Osteoblast (primary cell): Measurements from ENCODE around the gene THAP11. TPM values are rescaled to one million over a fixed set of nuclear protein-coding genes. Genes with fewer than 3 reads are reported as not detected.

Experiments
- DNase-seq: peaks from one replicate; pipeline ENCODE4 v3.0.0; 2011; ENCODE audit warnings: low spot score, mixed read lengths; ENCODE audit not compliant: insufficient read length; ENCODE audit errors: missing footprints
- H2AFZ ChIP-seq: 2 replicates; pipeline ENCODE4 v1.6.0; 2011; ENCODE audit warnings: mild to moderate bottlenecking, low read length
- H3K27ac ChIP-seq: 2 replicates; pipeline ENCODE4 v1.5.1; 2011; ENCODE audit warnings: mild to moderate bottlenecking, low read depth, low read length, moderate library complexity
- H3K27me3 ChIP-seq: 2 replicates; pipeline ENCODE4 v1.6.0; 2012; ENCODE audit warnings: mild to moderate bottlenecking, control low read depth, inconsistent platforms, low read length, moderate library complexity; ENCODE audit not compliant: insufficient read depth
- H3K36me3 ChIP-seq: 2 replicates; pipeline ENCODE4 v1.5.1; 2011; ENCODE audit warnings: mild to moderate bottlenecking, low read length, control low read depth, moderate library complexity; ENCODE audit not compliant: insufficient read depth
- H3K4me1 ChIP-seq: 2 replicates; pipeline ENCODE4 v1.5.1; 2011; ENCODE audit warnings: mild to moderate bottlenecking, low read length, control low read depth, moderate library complexity; ENCODE audit not compliant: insufficient read depth
- H3K4me2 ChIP-seq: 2 replicates; pipeline ENCODE4 v1.6.0; 2011; ENCODE audit warnings: mild to moderate bottlenecking, low read length; ENCODE audit not compliant: insufficient read depth
- H3K4me3 ChIP-seq: fragments of 200-600 bp; sonication (generic); 3 replicates; pipeline ENCODE4 v1.5.1; 2012; ENCODE audit warnings: mild to moderate bottlenecking, low read length, inconsistent platforms; ENCODE audit not compliant: insufficient read depth
- H3K79me2 ChIP-seq: 2 replicates; pipeline ENCODE4 v1.6.0; 2012; ENCODE audit warnings: mild to moderate bottlenecking, low read length, control low read depth, inconsistent platforms; ENCODE audit not compliant: insufficient read depth
- H3K9me3 ChIP-seq: 2 replicates; pipeline ENCODE4 v1.5.1; 2011; ENCODE audit warnings: low read depth, low read length, control low read depth
- H4K20me1 ChIP-seq: 2 replicates; pipeline ENCODE4 v1.6.0; 2012; ENCODE audit warnings: mild to moderate bottlenecking, low read length, control low read depth; ENCODE audit not compliant: insufficient read depth
- total RNA-seq: library from RNA; depleted of rRNA; stranded (reverse); fragments of >200 nt; gene quantifications from 2 replicates; pipeline ENCODE4 v1.2.3, GENCODE V29; 2012
- TF ChIP-seq, protein P1 (sequence below): IDR thresholded peaks from 2 replicates; pipeline ENCODE4 v1.5.1; 2011; ENCODE audit warnings: mild to moderate bottlenecking, low read depth, low read length, moderate library complexity; ENCODE audit errors: extremely low read depth

Gene THAP11
- total RNA-seq, 1 donor = 25.7 TPM

DNA sequence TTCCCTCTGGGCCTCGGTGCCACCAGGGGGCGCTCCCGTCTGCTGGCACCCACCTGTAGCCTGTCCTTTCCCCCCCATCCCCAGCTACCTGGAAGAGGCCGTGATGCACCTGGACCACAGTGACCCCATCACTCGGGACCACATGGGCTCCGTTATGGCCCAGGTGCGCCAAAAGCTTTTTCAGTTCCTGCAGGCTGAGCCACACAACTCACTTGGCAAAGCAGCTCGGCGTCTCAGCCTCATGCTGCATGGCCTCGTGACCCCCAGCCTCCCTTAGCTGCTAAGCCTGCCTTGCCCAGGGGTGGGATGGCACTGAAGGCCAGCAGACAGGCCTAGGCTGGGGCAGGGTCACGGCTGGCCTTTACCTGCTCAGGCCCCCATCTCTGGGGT lies 41.7 kb downstream of the THAP11 start:
- peak; percentile 99 for DNase-seq
- peaks cover 30% of the 10 kb centered on the region for H4K20me1 ChIP-seq
- H3K9me3 ChIP-seq = no peaks in the 10 kb centered on the region
- H3K27me3 ChIP-seq = no peaks in the 10 kb centered on the region
- TF ChIP-seq, protein P1, sequence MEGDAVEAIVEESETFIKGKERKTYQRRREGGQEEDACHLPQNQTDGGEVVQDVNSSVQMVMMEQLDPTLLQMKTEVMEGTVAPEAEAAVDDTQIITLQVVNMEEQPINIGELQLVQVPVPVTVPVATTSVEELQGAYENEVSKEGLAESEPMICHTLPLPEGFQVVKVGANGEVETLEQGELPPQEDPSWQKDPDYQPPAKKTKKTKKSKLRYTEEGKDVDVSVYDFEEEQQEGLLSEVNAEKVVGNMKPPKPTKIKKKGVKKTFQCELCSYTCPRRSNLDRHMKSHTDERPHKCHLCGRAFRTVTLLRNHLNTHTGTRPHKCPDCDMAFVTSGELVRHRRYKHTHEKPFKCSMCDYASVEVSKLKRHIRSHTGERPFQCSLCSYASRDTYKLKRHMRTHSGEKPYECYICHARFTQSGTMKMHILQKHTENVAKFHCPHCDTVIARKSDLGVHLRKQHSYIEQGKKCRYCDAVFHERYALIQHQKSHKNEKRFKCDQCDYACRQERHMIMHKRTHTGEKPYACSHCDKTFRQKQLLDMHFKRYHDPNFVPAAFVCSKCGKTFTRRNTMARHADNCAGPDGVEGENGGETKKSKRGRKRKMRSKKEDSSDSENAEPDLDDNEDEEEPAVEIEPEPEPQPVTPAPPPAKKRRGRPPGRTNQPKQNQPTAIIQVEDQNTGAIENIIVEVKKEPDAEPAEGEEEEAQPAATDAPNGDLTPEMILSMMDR = peak; percentile 84
- H3K4me3 ChIP-seq = no peak overlapping the region
- H3K79me2 ChIP-seq = no peaks in the 10 kb centered on the region
- H3K4me2 ChIP-seq = no peak overlapping the region
- H3K36me3 ChIP-seq = peaks cover 54% of the 10 kb centered on the region
- H3K4me1 ChIP-seq = peaks cover 8% of the 10 kb centered on the region
- H3K27ac ChIP-seq = no peak overlapping the region
- H2AFZ ChIP-seq = no peak overlapping the region

DNA sequence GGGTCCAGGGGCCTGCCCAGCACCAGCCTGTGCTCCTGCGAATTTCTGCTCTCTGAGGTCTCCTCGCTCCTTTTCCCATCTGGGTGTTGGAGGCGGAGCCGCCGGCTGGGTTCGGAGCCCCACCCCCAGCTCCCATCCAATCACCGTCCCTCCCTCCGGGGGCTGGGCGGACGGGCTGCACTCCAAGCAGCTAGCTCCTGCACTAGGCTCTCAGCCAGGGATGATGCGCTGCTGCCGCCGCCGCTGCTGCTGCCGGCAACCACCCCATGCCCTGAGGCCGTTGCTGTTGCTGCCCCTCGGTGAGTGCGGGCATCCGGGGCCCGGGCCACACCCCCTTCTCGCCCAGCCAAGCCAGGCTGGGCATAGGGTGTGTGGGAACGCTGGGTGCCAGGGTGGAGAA lies 42.6 kb downstream of the THAP11 start, which contains the start of gene NRN1L:
TSS of gene NRN1L (plus strand) at position 202 of the 400 bp plus-strand sequence. CDS start at position 221, 19 bp downstream.
- peaks cover 45% of the 10 kb centered on the region for H3K36me3 ChIP-seq
- no peak within 1 kb of the TSS for H3K4me3 ChIP-seq
- peak within 1 kb of the TSS; percentile 36 for H3K4me2 ChIP-seq

DNA sequence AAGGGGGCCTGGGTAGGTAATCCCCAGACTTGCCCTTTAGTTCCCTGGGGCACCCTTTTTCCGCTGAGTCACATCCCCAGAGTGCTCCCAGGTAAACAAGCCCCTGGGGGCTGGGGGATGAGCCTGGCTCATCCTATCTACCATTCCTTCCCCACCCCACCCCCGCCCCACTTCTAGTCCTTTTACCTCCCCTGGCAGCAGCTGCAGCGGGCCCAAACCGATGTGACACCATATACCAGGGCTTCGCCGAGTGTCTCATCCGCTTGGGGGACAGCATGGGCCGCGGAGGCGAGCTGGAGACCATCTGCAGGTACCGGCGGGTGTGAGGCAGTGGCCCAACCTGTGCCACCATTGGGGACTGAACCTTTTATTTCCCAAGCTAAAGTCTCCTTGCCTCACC lies 43.4 kb downstream of the THAP11 start:
- H2AFZ ChIP-seq = no peak overlapping the region
- DNase-seq = peak; percentile 46

More for the DNA sequence above, 42.6 kb downstream of the THAP11 start, which contains the start of gene NRN1L:
- peak; percentile 99 for DNase-seq
- Histone ChIP-seq H3K79me2 (no peaks in the 10 kb centered on the region), H3K27ac (peak within 1 kb of the TSS; percentile 28), H3K9me3 (no peaks in the 10 kb centered on the region), H3K4me1 (peaks cover 8% of the 10 kb centered on the region), H2AFZ (no peak within 1 kb of the TSS), H4K20me1 (peaks cover 28% of the 10 kb centered on the region), H3K27me3 (no peaks in the 10 kb centered on the region)
- TF ChIP-seq, protein P1 = no peak

DNA sequence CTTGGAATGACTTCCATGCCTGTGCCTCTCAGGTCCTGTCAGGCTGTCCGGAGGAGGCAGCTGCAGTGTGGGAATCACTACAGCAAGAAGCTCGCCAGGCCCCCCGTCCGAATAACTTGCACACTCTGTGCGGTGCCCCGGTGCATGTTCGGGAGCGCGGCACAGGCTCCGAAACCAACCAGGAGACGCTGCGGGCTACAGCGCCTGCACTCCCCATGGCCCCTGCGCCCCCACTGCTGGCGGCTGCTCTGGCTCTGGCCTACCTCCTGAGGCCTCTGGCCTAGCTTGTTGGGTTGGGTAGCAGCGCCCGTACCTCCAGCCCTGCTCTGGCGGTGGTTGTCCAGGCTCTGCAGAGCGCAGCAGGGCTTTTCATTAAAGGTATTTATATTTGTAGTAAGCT lies 43.9 kb downstream of the THAP11 start:
- DNase-seq = peak; percentile 37
- H3K27me3 ChIP-seq = no peaks in the 10 kb centered on the region
- H3K4me3 ChIP-seq = no peak overlapping the region
- no peak overlapping the region for H2AFZ ChIP-seq
- no peak overlapping the region for H3K27ac ChIP-seq
- H3K4me1 ChIP-seq = peaks cover 8% of the 10 kb centered on the region
- TF ChIP-seq, protein P1 = no peak
- H3K4me2 ChIP-seq = no peak overlapping the region
- no peaks in the 10 kb centered on the region for H3K79me2 ChIP-seq
- H3K9me3 ChIP-seq = no peaks in the 10 kb centered on the region
- peaks cover 32% of the 10 kb centered on the region for H3K36me3 ChIP-seq
- H4K20me1 ChIP-seq = peaks cover 25% of the 10 kb centered on the region

More for the DNA sequence above, 43.4 kb downstream of the THAP11 start:
- no peaks in the 10 kb centered on the region for H3K79me2 ChIP-seq
- H3K4me2 ChIP-seq = no peak overlapping the region
- peaks cover 37% of the 10 kb centered on the region for H3K36me3 ChIP-seq
- no peaks in the 10 kb centered on the region for H3K9me3 ChIP-seq
- H3K27me3 ChIP-seq = no peaks in the 10 kb centered on the region
- peaks cover 25% of the 10 kb centered on the region for H4K20me1 ChIP-seq
- H3K4me3 ChIP-seq = no peak overlapping the region
- TF ChIP-seq, protein P1 = no peak
- H3K27ac ChIP-seq = no peak overlapping the region
- H3K4me1 ChIP-seq = peaks cover 8% of the 10 kb centered on the region
